HUES48 (cell line): ENCODE data around the gene TFEC.
"Not testable (repeated sequence)": the region's sequence is repeated elsewhere in the genome, so short reads cannot be mapped to it uniquely, and the experiment has no call there.

Experiments used
- H3K27ac ChIP-seq: one replicate; pipeline ENCODE4 v1.7.0; 2013; ENCODE audit warnings: low read depth, low read length, inconsistent platforms
- H3K27me3 ChIP-seq: 2 replicates; pipeline ENCODE4 v1.6.1; 2013; ENCODE audit warnings: mild to moderate bottlenecking, low read length; ENCODE audit not compliant: control insufficient read depth, insufficient read depth
- H3K36me3 ChIP-seq: 2 replicates; pipeline ENCODE4 v1.6.1; 2013; ENCODE audit warnings: low read length; ENCODE audit not compliant: control insufficient read depth, insufficient read depth
- H3K4me1 ChIP-seq: 2 replicates; pipeline ENCODE4 v1.6.1; 2013; ENCODE audit warnings: mild to moderate bottlenecking, low read length; ENCODE audit not compliant: control insufficient read depth, insufficient read depth
- H3K4me3 ChIP-seq: 2 replicates; pipeline ENCODE4 v1.5.1; 2013; ENCODE audit warnings: mild to moderate bottlenecking, low read depth, low read length
- H3K9ac ChIP-seq: 2 replicates; pipeline ENCODE4 v1.6.1; 2013; ENCODE audit warnings: mild to moderate bottlenecking, low read depth, low read length, moderate library complexity
- H3K9me3 ChIP-seq: 2 replicates; pipeline ENCODE4 v1.6.1; 2013; ENCODE audit warnings: low read length; ENCODE audit not compliant: control insufficient read depth, insufficient read depth

TFEC gene

DNA sequence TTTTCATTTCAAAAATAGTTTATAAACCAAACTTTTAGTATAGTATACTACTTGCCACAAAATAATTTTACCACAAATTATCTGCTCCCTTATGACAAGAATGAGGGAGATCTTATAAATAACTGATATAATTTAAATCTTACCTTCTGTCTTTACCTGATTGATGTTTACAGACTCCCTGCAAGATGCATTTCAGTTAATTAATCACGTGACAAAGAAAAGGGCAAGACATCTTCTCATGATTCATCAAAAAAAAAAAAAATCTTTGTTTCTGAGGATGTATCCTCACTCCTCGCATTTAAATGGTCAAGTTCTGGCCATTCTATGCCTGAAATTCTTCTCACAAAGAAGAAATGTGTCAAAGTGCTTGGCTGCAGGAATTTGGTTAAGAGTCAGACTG lies 2.3 kb upstream of the TFEC start:
- H3K9me3 ChIP-seq: no peaks in the 10 kb centered on the region

GRCh38 chr7:116028787-116029186 lies 1.8 kb downstream of the TFEC start:
- Histone ChIP-seq H3K9me3 (no peaks in the 10 kb centered on the region), H3K4me3 (no peak overlapping the region), H3K27me3 (no peaks in the 10 kb centered on the region), H3K4me1 (0 out of 2 replicates have a peak, but pooled peaks cover 5% of the 10 kb centered on the region), H3K27ac (no peak overlapping the region), H3K36me3 (no peaks in the 10 kb centered on the region), H3K9ac (no peak overlapping the region)

More for the DNA sequence above, 2.3 kb upstream of the TFEC start:
- H3K9ac ChIP-seq: no peak overlapping the region
- no peaks in the 10 kb centered on the region for H3K27me3 ChIP-seq
- 0 out of 2 replicates have a peak, but pooled peaks cover 5% of the 10 kb centered on the region for H3K4me1 ChIP-seq
- H3K36me3 ChIP-seq: no peaks in the 10 kb centered on the region
- H3K4me3 ChIP-seq: no peak overlapping the region
- H3K27ac ChIP-seq: no peak overlapping the region

DNA sequence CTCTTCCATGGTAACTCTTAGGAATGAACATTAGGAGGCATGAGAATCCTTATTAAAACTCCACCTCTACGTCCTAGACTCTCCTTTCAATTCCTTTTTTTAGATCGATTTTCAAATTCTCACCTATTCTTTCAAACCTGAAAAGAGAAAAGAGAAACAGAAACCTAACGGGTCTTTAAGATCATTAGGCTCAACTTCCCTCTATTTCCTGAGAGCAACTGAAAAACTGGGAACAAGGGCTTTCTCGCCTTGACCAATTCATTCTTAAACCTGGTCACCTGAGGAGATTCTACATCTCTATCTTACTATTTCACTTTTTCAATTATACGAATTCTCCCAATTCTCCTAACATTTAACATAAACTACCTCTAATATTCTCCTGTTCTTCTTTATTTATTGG lies 2.8 kb downstream of the TFEC start:
- Histone ChIP-seq H3K27me3 (no peaks in the 10 kb centered on the region), H3K36me3 (no peaks in the 10 kb centered on the region), H3K4me3 (no peak overlapping the region), H3K9me3 (no peaks in the 10 kb centered on the region), H3K4me1 (0 out of 2 replicates have a peak, but pooled peaks cover 5% of the 10 kb centered on the region), H3K27ac (no peak overlapping the region), H3K9ac (no peak overlapping the region)

- H3K4me1 ChIP-seq: no peaks in the 10 kb centered on the region
- H3K9me3 ChIP-seq: no peaks in the 10 kb centered on the region
- H3K36me3 ChIP-seq: no peaks in the 10 kb centered on the region
- no peak overlapping the region for H3K9ac ChIP-seq
- H3K4me3 ChIP-seq: no peak overlapping the region
- H3K27ac ChIP-seq: no peak overlapping the region
- no peaks in the 10 kb centered on the region for H3K27me3 ChIP-seq
These were observed 5.4 kb downstream of the TFEC start for GRCh38 chr7:116024826-116025809.

- H3K9me3 ChIP-seq: no peaks in the 10 kb centered on the region
- H3K36me3 ChIP-seq: no peaks in the 10 kb centered on the region
- H3K4me3 ChIP-seq: no peak overlapping the region
- no peak overlapping the region for H3K9ac ChIP-seq
- no peak overlapping the region for H3K27ac ChIP-seq
- no peaks in the 10 kb centered on the region for H3K27me3 ChIP-seq
- no peaks in the 10 kb centered on the region for H3K4me1 ChIP-seq
These were observed 9.3 kb downstream of the TFEC start for GRCh38 chr7:116021237-116021636.

GRCh38 chr7:116018731-116019130 lies 11.8 kb downstream of the TFEC start:
- H3K9ac ChIP-seq: no peak overlapping the region
- H3K9me3 ChIP-seq: no peaks in the 10 kb centered on the region
- H3K4me1 ChIP-seq: 0 out of 2 replicates have a peak, but pooled peaks cover 3% of the 10 kb centered on the region
- no peaks in the 10 kb centered on the region for H3K27me3 ChIP-seq
- H3K36me3 ChIP-seq: no peaks in the 10 kb centered on the region
- H3K27ac ChIP-seq: no peak overlapping the region
- no peak overlapping the region for H3K4me3 ChIP-seq

DNA sequence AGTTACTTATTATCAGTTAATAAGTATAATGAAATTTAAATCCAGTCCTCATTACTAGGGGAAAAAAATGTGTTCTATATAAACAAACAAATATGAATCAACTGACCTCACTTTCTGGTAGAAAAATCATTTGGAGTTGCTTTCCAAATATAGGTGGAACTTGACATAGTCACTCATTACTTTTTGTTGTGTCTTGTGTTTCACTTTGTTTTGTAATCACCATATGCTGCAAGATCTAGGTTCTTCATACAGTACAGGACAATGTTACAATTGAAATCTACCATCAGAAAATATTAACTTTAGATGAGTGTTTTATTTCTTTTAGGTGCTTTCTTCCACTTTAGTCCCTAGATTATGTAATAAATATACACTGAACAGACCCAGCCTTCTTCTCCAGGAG lies 16.9 kb downstream of the TFEC start:
- no peaks in the 10 kb centered on the region for H3K9me3 ChIP-seq
- H3K9ac ChIP-seq: no peak overlapping the region
- H3K36me3 ChIP-seq: no peaks in the 10 kb centered on the region
- H3K27ac ChIP-seq: no peak overlapping the region
- H3K27me3 ChIP-seq: no peaks in the 10 kb centered on the region
- no peak overlapping the region for H3K4me3 ChIP-seq
- H3K4me1 ChIP-seq: 0 out of 2 replicates have a peak, but pooled peaks cover 3% of the 10 kb centered on the region

DNA sequence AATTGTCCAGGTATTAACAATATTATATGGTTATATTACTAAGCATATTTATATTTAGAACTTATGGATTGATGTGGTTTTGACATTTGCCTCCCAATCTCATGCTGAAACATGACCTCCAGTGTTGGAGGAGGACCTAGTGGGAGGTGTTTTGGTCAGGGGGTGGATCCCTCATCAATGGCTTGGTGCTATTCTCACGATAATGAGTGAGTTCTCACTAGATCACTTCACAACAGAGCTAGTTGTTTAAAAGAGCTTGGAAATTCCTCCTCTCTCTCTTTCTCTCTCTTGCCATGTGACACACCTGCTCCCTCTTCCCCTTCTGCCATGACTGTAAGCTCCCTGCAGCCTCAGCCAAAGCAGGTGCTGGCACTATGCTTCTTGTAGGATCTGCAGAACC lies 19.0 kb downstream of the TFEC start:
- no peaks in the 10 kb centered on the region for H3K36me3 ChIP-seq
- H3K9ac ChIP-seq: no peak overlapping the region
- H3K4me1 ChIP-seq: 0 out of 2 replicates have a peak, but pooled peaks cover 3% of the 10 kb centered on the region
- H3K27me3 ChIP-seq: no peaks in the 10 kb centered on the region
- H3K27ac ChIP-seq: no peak overlapping the region
- no peak overlapping the region for H3K4me3 ChIP-seq
- no peaks in the 10 kb centered on the region for H3K9me3 ChIP-seq

- H3K9me3 ChIP-seq, H3K4me1 ChIP-seq, H3K36me3 ChIP-seq, H3K27me3 ChIP-seq, H3K27ac ChIP-seq, H3K9ac ChIP-seq, H3K4me3 ChIP-seq: not testable (repeated sequence)
These were observed 25.8 kb downstream of the TFEC start for GRCh38 chr7:116004762-116005161.

DNA sequence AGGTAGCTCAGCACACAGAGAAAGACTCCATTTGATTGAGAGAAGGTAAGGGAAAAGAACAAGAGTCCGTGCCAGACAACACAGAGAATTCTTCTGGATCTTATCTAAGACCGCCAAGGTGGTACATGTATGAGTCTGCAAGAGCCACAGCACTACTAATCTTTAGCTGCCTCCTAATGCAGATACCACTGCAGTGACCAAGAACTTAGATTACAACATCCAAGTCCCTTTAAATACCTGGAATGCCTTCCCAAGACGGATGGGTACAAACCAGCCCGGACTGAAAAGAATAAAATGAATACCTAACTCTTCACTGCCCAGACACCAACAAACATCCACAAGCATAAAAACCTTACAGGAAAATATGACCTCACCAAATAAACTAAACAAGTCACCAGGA lies 33.3 kb downstream of the TFEC start:
- H3K27ac ChIP-seq: no peak overlapping the region
- H3K9me3 ChIP-seq: no peaks in the 10 kb centered on the region
- no peak overlapping the region for H3K4me3 ChIP-seq
- no peak overlapping the region for H3K9ac ChIP-seq
- no peaks in the 10 kb centered on the region for H3K4me1 ChIP-seq
- no peaks in the 10 kb centered on the region for H3K27me3 ChIP-seq
- H3K36me3 ChIP-seq: no peaks in the 10 kb centered on the region

- H3K9ac ChIP-seq: no peak overlapping the region
- H3K27ac ChIP-seq: no peak overlapping the region
- no peaks in the 10 kb centered on the region for H3K36me3 ChIP-seq
- no peaks in the 10 kb centered on the region for H3K27me3 ChIP-seq
- H3K4me1 ChIP-seq: no peaks in the 10 kb centered on the region
- no peaks in the 10 kb centered on the region for H3K9me3 ChIP-seq
- H3K4me3 ChIP-seq: no peak overlapping the region
These were observed 34.9 kb downstream of the TFEC start for GRCh38 chr7:115995701-115996100.
